GM23248 (cell line): ENCODE measurements around the gene RTN4RL1.

Experiments
- EZH2 ChIP-seq: fragments of 200-600 bp; sonication (generic); IDR thresholded peaks from 2 replicates; pipeline ENCODE4 v1.6.1; 2018; ENCODE audit warnings: antibody characterized with exemption, mild to moderate bottlenecking; ENCODE audit not compliant: insufficient read depth, poor library complexity, severe bottlenecking
- EZH2phosphoT487 ChIP-seq: fragments of 200-600 bp; sonication (generic); IDR thresholded peaks from 2 replicates; pipeline ENCODE4 v1.6.1; 2018; ENCODE audit warnings: antibody characterized with exemption, moderate library complexity, mild to moderate bottlenecking, low read depth; ENCODE audit not compliant: insufficient read depth

GRCh38 chr17:1953831-1954230 lies 71.3 kb downstream of the RTN4RL1 start:
- TF ChIP-seq EZH2, result no peak
- no peak for TF ChIP-seq EZH2phosphoT487
